ENCODE results near the gene EPGN. TPM values are rescaled to one million over a fixed set of nuclear protein-coding genes. Genes with fewer than 3 reads are reported as not detected.
"Not testable (repeated sequence)": the region's sequence is repeated elsewhere in the genome, so short reads cannot be mapped to it uniquely, and the experiment has no call there.

EPGN gene
- polyA plus RNA-seq, 5 donors = 0.13 to 0.54 (median 0.20) TPM; not detected in 2

DNA sequence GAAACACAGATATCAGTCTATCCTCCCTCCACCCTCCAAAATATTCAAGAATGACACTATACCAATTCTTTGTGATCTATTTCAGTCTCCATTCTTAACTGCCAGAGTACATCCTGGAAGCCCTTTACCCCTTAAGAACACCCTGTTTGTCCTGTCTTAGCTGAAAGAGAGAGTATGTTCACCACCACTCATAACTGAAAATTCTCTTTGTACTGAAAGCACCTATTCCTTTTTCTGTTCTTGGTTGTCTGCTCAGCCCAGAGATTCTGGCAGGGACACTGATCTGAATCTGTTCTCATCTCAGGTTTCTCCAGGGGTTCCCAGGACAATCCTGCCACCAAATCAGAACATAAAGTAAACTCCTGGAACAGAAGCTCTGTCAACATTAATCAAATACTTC, 31.2 kb downstream of the EPGN start:
- no peak for DNase-seq

DNA sequence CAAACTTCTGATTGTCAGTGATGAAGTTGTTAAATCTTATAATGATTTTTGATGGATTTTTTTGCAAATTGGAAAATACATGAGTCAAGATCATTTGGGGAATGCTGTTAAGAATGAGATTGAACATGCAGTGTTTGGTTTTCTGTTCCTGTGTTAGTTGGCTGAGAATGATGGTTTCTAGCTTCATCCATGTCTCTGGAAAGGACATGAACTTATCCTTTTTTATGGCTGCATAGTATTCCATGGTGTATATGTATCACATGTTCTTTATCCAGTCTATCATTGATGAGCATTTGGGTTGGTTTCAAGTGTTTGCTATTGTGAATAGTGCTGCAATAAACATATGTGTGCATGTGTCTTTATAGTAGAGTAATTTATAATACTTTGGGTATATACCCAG, 32.2 kb downstream of the EPGN start:
- not testable (repeated sequence) for DNase-seq

DNA sequence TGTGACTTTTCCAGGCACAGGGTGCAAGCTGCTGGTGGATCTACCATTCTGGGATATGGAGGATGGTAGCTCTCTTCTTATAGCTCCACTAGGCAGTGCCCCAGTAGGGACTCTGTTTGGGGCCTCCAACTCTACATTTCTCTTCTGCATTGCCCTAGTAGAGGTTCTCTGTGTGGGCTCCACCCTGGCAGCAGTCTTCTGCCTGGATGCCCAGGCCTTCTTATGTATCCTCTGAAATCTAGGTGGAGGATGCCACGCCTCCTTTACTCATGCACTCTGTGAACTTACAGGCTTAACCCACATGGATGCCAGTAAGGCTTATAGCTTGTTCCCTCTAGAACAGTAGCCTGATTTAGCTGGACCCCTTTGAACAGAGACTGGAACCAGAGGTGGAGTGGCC, 35.8 kb downstream of the EPGN start:
- no peak for DNase-seq

DNA sequence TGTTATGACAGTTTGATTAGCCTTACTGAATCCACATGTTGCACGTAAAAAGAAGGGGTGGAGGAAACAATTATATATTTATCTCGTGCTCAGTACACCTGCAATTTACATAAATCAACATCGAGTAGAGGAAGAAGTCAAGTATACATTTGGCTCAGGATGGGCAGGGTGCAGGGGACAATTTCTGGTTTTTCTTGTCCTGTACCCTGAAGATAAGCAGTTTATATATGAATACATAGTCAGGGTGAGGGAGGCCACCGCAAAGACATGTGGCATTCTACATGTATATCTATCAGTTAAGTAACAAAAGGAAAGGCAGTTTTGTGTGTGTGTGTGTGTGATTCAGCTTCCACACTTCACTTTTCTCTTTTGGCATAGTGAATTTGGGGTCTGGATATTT, 45.6 kb downstream of the EPGN start:
- no peak for DNase-seq

DNA sequence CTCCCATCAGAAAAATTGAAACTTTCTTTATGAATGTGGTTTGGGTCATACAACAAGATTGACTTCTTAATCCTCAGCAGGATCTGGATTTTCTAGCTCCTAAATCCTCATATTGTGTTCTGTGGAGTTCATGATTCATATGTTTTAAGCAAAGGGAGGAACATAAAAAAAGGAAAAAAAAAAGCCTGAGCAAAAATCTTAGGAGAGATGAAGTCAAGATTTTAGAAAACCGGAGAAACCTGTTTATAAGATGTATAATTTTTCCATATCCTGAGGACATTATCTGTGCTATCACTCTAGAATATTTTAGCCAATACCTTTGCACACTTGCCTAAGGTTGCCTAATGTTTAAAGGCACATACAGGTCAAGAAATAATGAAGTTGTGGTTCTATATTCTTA, 49.7 kb downstream of the EPGN start:
- DNase-seq = no peak

DNA sequence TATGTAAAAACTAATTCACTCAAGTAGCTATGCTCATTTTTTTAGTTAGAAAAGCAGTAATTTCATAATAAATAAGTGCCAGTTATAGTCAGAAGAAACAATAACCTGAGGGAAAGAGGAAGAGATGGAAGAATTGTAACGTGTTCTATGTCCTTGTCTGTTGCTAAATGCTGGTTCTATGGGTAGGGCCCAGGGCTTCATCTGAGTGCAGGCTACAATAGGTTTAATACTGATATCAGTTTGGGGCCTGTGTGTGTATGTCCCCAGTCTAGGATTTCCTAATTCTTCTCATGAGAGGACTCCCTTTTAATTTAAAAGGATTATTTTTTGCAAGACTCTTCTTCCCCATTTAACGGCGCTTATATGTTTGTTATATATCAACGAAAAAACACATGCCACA, 53.4 kb downstream of the EPGN start:
- DNase-seq = no peak

DNA sequence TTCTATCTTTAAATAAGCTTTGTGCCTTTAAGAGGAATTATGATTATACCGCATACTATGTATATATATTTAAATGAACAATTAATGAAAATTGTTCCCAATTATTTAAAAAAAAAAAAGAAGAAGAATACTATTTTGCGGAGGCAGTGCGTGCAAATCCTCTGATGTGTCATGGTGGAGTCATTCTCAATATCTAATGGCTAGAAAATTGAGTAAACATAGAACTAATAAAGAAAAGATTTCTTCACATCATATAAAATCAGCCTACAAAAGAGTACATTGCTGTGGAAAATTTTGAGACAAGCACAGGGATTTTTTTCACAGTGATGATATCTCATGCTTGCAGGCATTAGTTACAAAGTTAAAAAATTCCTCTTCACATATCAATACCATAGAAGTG, 54.1 kb downstream of the EPGN start:
- DNase-seq = no peak

DNA sequence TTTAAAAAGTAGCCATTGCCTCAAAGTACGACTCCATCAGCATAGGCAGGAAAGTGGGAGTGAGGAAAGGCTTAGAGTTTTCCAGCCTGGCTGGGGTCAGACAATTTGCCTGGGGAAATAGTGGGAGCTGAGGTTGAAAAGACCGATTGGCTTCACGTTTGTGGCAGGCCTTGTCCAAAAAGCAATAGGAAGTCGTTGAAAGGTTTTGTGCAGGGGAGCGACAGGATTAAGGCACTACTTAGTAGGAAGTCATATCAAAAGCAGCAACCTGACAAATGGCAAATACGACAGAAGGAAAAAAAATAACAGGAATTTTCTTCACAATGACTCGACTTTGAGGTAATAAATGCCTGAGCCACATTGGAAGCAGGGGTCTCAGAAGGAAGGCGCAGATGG, 56.0 kb downstream of the EPGN start:
- DNase-seq = no peak

DNA sequence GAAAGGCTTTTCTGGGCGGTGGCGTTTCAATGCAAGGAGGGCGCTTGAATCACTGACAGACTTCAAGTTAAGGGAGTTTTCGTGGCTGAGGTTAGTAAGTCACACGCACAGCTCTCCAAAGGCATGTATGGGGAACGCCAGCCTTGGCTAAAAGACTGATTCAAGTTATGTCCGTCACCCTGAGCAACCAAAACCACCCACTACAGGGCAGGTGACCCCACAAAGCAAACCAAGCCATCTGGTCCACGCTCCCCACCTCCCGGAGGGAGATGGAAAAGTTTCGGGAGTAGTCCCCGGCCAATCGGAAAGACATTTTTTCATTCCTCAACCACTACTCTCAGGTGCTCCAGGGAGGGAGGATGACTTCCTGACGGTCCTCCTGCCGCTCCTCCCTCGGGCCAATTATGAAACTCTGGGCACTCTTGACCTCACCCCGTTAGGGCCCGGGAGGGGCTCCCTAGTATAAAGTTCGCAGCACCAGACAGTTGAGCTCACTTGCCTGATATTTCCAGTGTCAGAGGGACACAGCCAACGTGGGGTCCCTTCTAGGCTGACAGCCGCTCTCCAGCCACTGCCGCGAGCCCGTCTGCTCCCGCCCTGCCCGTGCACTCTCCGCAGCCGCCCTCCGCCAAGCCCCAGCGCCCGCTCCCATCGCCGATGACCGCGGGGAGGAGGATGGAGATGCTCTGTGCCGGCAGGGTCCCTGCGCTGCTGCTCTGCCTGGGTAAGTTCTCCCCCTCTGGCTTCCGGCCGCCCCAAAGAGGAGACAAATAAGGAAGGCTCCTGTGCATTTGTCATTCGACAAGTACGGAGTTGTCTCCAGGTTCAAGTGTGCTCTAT, 56.6 kb downstream of the EPGN start, which contains the start of gene EREG:
Gene EREG (plus strand): TSS at position 494 of the 840 bp plus-strand sequence. CDS start 164 bp downstream, at position 658.
- DNase-seq = peak; percentile 4 to 5

DNA sequence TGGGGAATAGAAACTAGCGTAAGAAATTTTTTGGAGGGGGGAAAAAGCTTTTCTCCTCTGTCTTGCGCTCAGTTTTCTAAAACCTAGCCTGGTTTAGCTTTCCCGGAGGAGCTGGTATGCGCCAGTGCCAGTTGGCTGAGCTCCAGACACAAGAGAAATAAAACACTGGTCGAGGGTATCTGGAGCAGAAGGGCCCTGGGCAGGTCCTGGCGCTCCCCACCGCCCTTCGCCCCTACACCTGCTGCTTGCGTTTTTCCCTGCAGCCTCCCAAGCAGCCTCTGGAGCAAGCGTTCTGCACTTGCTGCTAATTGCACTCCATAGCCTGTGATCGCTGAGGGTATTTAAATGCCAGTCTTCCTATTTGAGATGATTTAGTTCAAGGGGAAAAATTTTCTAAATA, 57.5 kb downstream of the EPGN start:
- DNase-seq = peak in 1 of 2 donors; percentile 9

Other genes starting within 250 kb of the EPGN start
- gene CXCL2, start 209.3 kb upstream of the EPGN start, polyA plus RNA-seq (ENCODE audit: insufficient read depth in 1 of 5, insufficient read length in 5 of 5, low replicate concordance in 1 of 5) = 1 to 10 TPM in 4 of 5 donors, under 1 TPM in 1; 0.51 to 2.6 (median 1.6) TPM
- gene MTHFD2L, start 150.4 kb upstream of the EPGN start, polyA plus RNA-seq (ENCODE audit: insufficient read depth in 1 of 5, insufficient read length in 5 of 5, low replicate concordance in 1 of 5) = 10 to 100 TPM; 14.0 to 25.4 (median 18.3) TPM
- under 1 TPM; 0.09 to 0.34 (median 0.23) TPM for gene EREG, start 56.7 kb downstream of the EPGN start, polyA plus RNA-seq (ENCODE audit: insufficient read depth in 1 of 5, insufficient read length in 5 of 5, low replicate concordance in 1 of 5)
- gene AREG, start 136.7 kb downstream of the EPGN start, polyA plus RNA-seq (ENCODE audit: insufficient read depth in 1 of 5, insufficient read length in 5 of 5, low replicate concordance in 1 of 5) = 1 to 10 TPM in 4 of 5 donors, under 1 TPM in 1; 0.95 to 2.4 (median 1.5) TPM

Measured in right lung (tissue), 5 donors.